OCI-LY3 (cell line): Measurements from ENCODE around the gene EFNB1.

Experiments
- CTCF ChIP-seq: fragments of 200-600, 300-600 bp; sonication (generic); IDR thresholded peaks from 2 replicates; pipeline ENCODE4 v1.5.1; 2014; ENCODE audit warnings: antibody characterized with exemption, low read length, low read depth
- EZH2phosphoT487 ChIP-seq: fragments of 200-600 bp; shearing (Covaris generic); IDR thresholded peaks from 2 replicates; pipeline ENCODE4 v1.6.1; 2018; ENCODE audit warnings: antibody characterized with exemption, mixed run types, low read depth

- TF ChIP-seq CTCF (no peak), EZH2phosphoT487 (no peak)
These were observed 34.4 kb upstream of the EFNB1 start for GRCh38 chrX:68794461-68794860.
